Cardiac muscle cell (in vitro differentiated cells and primary cell): ENCODE results near the gene FADS6. TPM values are rescaled to one million over a fixed set of nuclear protein-coding genes. Genes with fewer than 3 reads are reported as not detected.

ENCODE experiments used
- DNase-seq, 2 donors: peaks; one replicate each; pipeline versions ENCODE4 v3.0.0 to v3.0.0-alpha.2; 2010 to 2017; ENCODE audit warnings: low read depth in 1 of 2, low spot score in 1 of 2
- H3K27ac ChIP-seq: fragments of 200-600 bp; sonication (generic); 2 replicates; pipeline ENCODE4 v1.5.1; 2016
- H3K27me3 ChIP-seq: fragments of 200-600 bp; sonication (generic); 2 replicates; pipeline ENCODE4 v1.6.0; 2016; ENCODE audit warnings: control low read depth
- H3K36me3 ChIP-seq: fragments of 200-600 bp; sonication (generic); 2 replicates; pipeline ENCODE4 v1.5.1; 2016; ENCODE audit warnings: control low read depth
- H3K4me1 ChIP-seq: fragments of 200-600 bp; sonication (generic); 2 replicates; pipeline ENCODE4 v1.8.1; 2017; ENCODE audit warnings: low read depth, mild to moderate bottlenecking, mixed run types
- H3K4me3 ChIP-seq: fragments of 200-600 bp; sonication (generic); 2 replicates; pipeline ENCODE4 v1.5.1; 2016; ENCODE audit warnings: mild to moderate bottlenecking
- H3K9me3 ChIP-seq: fragments of 200-600 bp; sonication (generic); 2 replicates; pipeline ENCODE4 v1.5.1; 2017; ENCODE audit warnings: low read depth, mild to moderate bottlenecking, control low read depth
- polyA plus RNA-seq: library from polyadenylated mRNA; unstranded; fragments of >200 nt; fragmentation: Nextera tagmentation; extraction: Ambion mirVana; gene quantifications from 2 replicates; pipeline ENCODE4 v1.2.1, GENCODE V29; 2016
- total RNA-seq: library from RNA; depleted of rRNA; stranded (reverse); fragments of >200 nt; gene quantifications from 2 replicates; pipeline ENCODE4 v1.2.3, GENCODE V29; 2016
- TF ChIP-seq, protein P1 (sequence below): IDR thresholded peaks from 2 replicates; pipeline ENCODE4 v1.5.1; 2012; ENCODE audit warnings: low read depth, mild to moderate bottlenecking, low read length

The FADS6 gene
- total and polyA plus RNA-seq, 2 experiments from 2014 or later: 0.83 to 1.3 TPM

DNA sequence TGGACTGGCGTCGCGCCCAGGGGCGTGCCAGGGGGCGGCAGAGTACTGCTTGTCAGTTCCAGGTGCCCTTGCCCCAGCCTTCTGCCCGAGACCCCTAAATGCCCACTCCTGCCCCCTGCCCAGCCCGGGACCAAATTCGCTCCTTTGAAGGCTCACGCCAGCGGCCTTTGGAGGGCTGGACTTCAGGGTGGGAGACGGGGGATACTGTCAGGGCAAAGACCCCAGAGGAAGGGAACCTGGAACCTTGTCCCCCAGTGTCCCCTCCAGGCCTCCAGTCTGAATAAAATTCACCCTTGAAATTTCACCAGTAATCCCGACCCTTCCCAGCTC, 43.0 kb upstream of the FADS6 start:
- no peaks in the 10 kb centered on the region for H3K36me3 ChIP-seq
- TF ChIP-seq, protein P1, sequence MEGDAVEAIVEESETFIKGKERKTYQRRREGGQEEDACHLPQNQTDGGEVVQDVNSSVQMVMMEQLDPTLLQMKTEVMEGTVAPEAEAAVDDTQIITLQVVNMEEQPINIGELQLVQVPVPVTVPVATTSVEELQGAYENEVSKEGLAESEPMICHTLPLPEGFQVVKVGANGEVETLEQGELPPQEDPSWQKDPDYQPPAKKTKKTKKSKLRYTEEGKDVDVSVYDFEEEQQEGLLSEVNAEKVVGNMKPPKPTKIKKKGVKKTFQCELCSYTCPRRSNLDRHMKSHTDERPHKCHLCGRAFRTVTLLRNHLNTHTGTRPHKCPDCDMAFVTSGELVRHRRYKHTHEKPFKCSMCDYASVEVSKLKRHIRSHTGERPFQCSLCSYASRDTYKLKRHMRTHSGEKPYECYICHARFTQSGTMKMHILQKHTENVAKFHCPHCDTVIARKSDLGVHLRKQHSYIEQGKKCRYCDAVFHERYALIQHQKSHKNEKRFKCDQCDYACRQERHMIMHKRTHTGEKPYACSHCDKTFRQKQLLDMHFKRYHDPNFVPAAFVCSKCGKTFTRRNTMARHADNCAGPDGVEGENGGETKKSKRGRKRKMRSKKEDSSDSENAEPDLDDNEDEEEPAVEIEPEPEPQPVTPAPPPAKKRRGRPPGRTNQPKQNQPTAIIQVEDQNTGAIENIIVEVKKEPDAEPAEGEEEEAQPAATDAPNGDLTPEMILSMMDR: no peak
- H3K27ac ChIP-seq: no peak overlapping the region
- no peak for DNase-seq
- H3K4me1 ChIP-seq: no peaks in the 10 kb centered on the region
- H3K4me3 ChIP-seq: no peak overlapping the region
- H3K9me3 ChIP-seq: no peaks in the 10 kb centered on the region
- peaks cover 91% of the 10 kb centered on the region for H3K27me3 ChIP-seq

DNA sequence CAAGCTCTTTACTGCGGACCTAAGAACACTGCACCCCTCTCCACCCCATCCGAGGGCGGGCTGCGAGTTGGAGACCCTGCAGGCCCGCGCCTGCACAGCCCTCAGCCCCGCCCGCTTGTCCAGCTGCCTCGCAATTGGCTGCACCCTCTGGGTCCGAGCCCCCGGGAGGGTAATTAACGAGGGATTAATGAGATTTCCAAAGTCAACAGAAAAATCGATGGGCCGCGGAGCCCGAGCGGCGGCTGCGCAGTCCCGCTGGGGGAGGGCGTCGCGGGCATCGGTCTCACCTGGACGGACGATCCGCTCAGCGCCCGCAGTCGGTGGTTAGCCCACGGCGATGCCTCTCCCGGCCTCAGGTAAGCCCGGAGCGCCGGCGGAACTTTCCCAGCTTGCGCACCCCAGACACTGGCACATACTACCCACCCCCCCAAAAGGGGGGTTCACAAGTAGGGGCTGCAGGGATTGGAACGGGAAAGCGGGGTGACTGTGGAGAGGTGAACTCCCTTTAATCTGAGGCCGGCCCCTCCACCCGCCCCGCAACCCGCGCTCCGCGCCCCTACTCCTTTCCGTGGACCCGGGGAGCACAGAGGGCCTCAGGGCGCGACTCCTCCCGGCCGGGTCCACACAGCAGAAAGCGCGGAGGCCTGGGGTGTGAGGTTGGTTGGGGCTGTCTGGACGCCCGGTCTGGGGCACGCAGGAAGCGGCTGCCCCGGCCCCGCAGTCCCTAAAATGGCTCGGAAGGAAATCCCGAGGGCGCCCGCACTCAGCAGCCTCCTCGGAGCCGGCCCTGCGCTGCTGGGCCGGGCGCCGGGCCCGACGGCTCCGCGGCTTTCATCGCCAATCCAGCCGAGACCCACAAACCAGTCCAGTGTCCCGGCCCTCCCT, 42.4 kb upstream of the FADS6 start, which contains the start of gene OTOP3:
Gene OTOP3 (plus strand): TSS at position 314 of the 885 bp plus-strand sequence. CDS start 24 bp downstream, at position 338.
- H3K27ac ChIP-seq: no peak within 1 kb of the TSS
- H3K4me3 ChIP-seq: no peak within 1 kb of the TSS
- H3K27me3 ChIP-seq: peaks cover 91% of the 10 kb centered on the region
- TF ChIP-seq, protein P1: no peak
- H3K9me3 ChIP-seq: no peaks in the 10 kb centered on the region
- no peaks in the 10 kb centered on the region for H3K4me1 ChIP-seq
- no peak for DNase-seq
- H3K36me3 ChIP-seq: no peaks in the 10 kb centered on the region

DNA sequence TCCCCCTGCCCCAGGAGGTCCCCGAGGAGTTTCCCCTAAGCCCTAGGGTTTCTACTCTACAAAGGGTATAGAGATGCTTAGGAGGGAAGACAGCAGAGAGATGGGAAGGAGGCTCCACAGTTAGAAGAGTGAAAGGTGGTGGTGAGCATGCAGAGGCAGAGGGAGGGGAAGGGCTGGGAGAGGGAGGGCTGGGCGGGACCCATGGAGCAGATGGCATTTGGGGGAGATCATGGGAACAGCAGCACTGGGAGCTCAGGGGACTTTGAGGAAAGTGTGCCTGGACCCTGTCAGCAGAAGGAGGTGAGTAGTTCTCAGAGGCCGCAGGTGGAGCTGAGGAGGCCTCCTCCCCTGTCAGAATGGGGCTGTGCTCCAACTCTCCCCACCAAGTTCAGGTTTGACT, 41.6 kb upstream of the FADS6 start:
- no peaks in the 10 kb centered on the region for H3K36me3 ChIP-seq
- no peak overlapping the region for H3K27ac ChIP-seq
- peaks cover 91% of the 10 kb centered on the region for H3K27me3 ChIP-seq
- H3K9me3 ChIP-seq: no peaks in the 10 kb centered on the region
- TF ChIP-seq, protein P1: no peak
- no peaks in the 10 kb centered on the region for H3K4me1 ChIP-seq
- no peak overlapping the region for H3K4me3 ChIP-seq
- DNase-seq: no peak

DNA sequence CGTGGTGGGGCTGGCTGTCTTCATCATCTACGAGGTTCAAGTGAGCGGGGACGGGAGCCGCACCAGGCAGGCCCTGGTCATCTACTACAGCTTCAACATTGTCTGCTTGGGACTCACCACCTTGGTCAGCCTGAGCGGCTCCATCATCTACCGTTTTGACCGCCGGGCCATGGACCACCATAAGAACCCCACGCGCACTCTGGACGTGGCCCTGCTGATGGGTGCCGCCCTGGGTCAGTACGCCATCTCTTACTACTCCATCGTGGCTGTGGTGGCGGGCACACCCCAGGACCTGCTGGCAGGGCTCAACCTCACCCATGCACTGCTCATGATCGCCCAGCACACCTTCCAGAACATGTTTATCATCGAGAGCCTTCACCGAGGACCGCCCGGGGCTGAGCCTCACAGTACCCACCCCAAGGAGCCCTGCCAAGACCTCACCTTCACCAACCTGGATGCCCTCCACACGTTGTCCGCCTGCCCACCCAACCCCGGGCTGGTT, 37.2 kb upstream of the FADS6 start:
- TF ChIP-seq, protein P1: no peak
- no peak for DNase-seq
- Histone ChIP-seq H3K27me3 (peaks cover 94% of the 10 kb centered on the region), H3K36me3 (no peaks in the 10 kb centered on the region), H3K27ac (no peak overlapping the region), H3K4me3 (no peak overlapping the region), H3K4me1 (no peaks in the 10 kb centered on the region), H3K9me3 (no peaks in the 10 kb centered on the region)

DNA sequence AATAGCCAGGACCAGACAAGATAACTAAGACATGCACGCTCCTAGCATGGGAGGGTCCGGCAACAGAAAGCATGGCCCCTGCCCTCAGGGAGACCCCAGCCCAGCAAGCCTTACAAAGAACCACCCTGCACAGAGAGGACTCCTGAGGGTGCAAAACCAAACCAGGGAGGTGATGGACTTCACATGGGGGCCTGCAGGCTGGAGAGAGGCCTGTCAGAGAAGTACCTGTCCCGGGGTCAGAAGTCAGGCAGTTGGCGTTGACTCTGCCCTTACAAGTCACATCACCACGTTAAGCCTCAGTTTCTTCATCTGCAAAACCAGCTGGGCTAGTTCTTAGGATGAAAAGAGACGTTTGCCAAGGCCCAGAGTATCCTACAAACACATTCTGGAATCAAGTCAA, 35.4 kb upstream of the FADS6 start:
- no peaks in the 10 kb centered on the region for H3K36me3 ChIP-seq
- H3K27me3 ChIP-seq: peaks cover 94% of the 10 kb centered on the region
- TF ChIP-seq, protein P1: no peak
- no peaks in the 10 kb centered on the region for H3K4me1 ChIP-seq
- H3K4me3 ChIP-seq: no peak overlapping the region
- no peak for DNase-seq
- H3K9me3 ChIP-seq: no peaks in the 10 kb centered on the region
- H3K27ac ChIP-seq: no peak overlapping the region
